ENCODE results near the gene WEE1. TPM values are rescaled to one million over a fixed set of nuclear protein-coding genes. Genes with fewer than 3 reads are reported as not detected.

The WEE1 gene
- total and polyA plus RNA-seq, 10 of the 15 experiments (the other 5 are each of a cell fraction or from before 2014, with no cell fraction given) = 13.8 to 69.5 (median 45.4) TPM

- peak overlapping the region; percentile 91 for H3K27ac ChIP-seq (ENCODE audit: control insufficient read depth, insufficient read depth)
- ChIA-PET RAD21 (ENCODE audit: unreplicated experiment) (interaction anchor here (0.6 to 4.0 kb wide), 22 partner anchors 10 to 431 kb away, joined by 3 to 46 read pairs (median 4); partner anchors contain the start of genes WEE1 and ZNF143), SMC1A (ENCODE audit: uncharacterized antibody, unreplicated experiment) (interaction anchor here (0.5 to 5.3 kb wide), 21 partner anchors 10 to 685 kb away, joined by 3 to 84 read pairs (median 5); partner anchors contain the start of genes WEE1 and ZNF143), POLR2A (interaction anchor here (0.5 to 2.4 kb wide), 10 partner anchors 12 to 697 kb away, joined by 3 to 13 read pairs (median 6); partner anchors contain the start of genes WEE1 and ZNF143), CTCF (interaction anchor here (0.7 to 7.0 kb wide), 47 partner anchors 9 to 698 kb away, joined by 3 to 126 read pairs (median 4); partner anchors contain the start of genes WEE1 and ZNF143)
- peak; percentile 70 for ATAC-seq
- H3K4me3 ChIP-seq = peak overlapping the region; percentile 68
- 1% methylated on average over 35 of the region's 35 CpGs for WGBS (ENCODE audit: insufficient coverage, insufficient replicate concordance, low lambda C conversion rate, missing lambda C conversion rate)
- no peaks in the 10 kb centered on the region; the same call in 2 of the 3 replicates for H3K9me3 ChIP-seq (replicated peaks; ENCODE audit: control insufficient read depth, insufficient read depth, low read length)
- DNase-seq (ENCODE audit: low read depth, low spot score) = no peak
- H3K79me2 ChIP-seq (ENCODE audit: control insufficient read depth, insufficient read depth, low read length) = no peaks in the 10 kb centered on the region
- BruUV-seq (replicated peaks) = no TSS peak
- H4K20me1 ChIP-seq (ENCODE audit: control insufficient read depth, insufficient read depth) = no peaks in the 10 kb centered on the region
- intact Hi-C loops (cut with micrococcal nuclease; ENCODE audit: unreplicated experiment) = loop anchor here (1.0 to 10.0 kb wide), 5 partner anchors 36 to 692 kb away; partner anchors contain the start of genes ADM and ZNF143
- H2AFZ ChIP-seq (ENCODE audit: control insufficient read depth, low read depth, low read length) = peak overlapping the region; percentile 73
- in situ Hi-C loops (cut with MboI) = loop anchor here (5.0 to 10.0 kb wide), 2 partner anchors 139 to 692 kb away; partner anchors contain the start of gene ADM
- no peak for FAIRE-seq
- H3K27me3 ChIP-seq (replicated peaks in 1 of 2; ENCODE audit: control insufficient read depth in 2 of 2, insufficient read depth in 2 of 2, low read length in 1 of 2) = no peaks in the 10 kb centered on the region
- peaks cover 43% of the 10 kb centered on the region for H3K4me1 ChIP-seq (ENCODE audit: control insufficient read depth, insufficient read depth, low read length)
- peak overlapping the region; percentile 79 for H3K9ac ChIP-seq (ENCODE audit: control insufficient read depth, insufficient read depth, low read length)
- H3K36me3 ChIP-seq (ENCODE audit: control insufficient read depth in 2 of 2, insufficient read depth in 2 of 2, low read length in 1 of 2) = no peaks in the 10 kb centered on the region
- H3K4me2 ChIP-seq (ENCODE audit: control insufficient read depth, insufficient read depth) = peak overlapping the region; percentile 75
- peak; percentile 82 for TF ChIP-seq ATF7 (IDR thresholded peaks at IDR 0.05; ENCODE audit: low read depth)
- TF ChIP-seq TBL1XR1 (IDR thresholded peaks at IDR 0.05; ENCODE audit: low read depth, low read length) = peak; percentile 37; the same call in 1 of the 2 replicates
- TF ChIP-seq MTA2 (IDR thresholded peaks at IDR 0.05; ENCODE audit: low read depth) = peak; percentile 21; the same call in 1 of the 2 replicates
- no peak for TF ChIP-seq PAX5 (IDR thresholded peaks at IDR 0.05; ENCODE audit: borderline replicate concordance, low read depth, low read length)
- TF ChIP-seq SREBF1 (IDR thresholded peaks at IDR 0.05; ENCODE audit: low read length) = no peak
- TF ChIP-seq IKZF2 (IDR thresholded peaks at IDR 0.05) = peak; percentile 72 to 75
- TF ChIP-seq RB1 (IDR thresholded peaks at IDR 0.05; ENCODE audit: borderline replicate concordance) = peak; percentile 71; the same call in 1 of the 2 replicates
- no peak for TF ChIP-seq SREBF2 (IDR thresholded peaks at IDR 0.05; ENCODE audit: low read length)
- TF ChIP-seq RELA (IDR thresholded peaks at IDR 0.05; ENCODE audit: borderline replicate concordance, partially characterized antibody) = peak; percentile 56
- TF ChIP-seq DPF2 (IDR thresholded peaks at IDR 0.05) = no peak; the same call in 1 of the 2 replicates
- no peak; the same call in 1 of the 2 replicates for TF ChIP-seq CBFB (IDR thresholded peaks at IDR 0.05; ENCODE audit: low read depth)
- peak; percentile 58; the same call in 1 of the 2 replicates for TF ChIP-seq NBN (IDR thresholded peaks at IDR 0.05)
- peak; percentile 60 for TF ChIP-seq RELB (IDR thresholded peaks at IDR 0.05; ENCODE audit: low read depth)
- peak; percentile 57; the same call in 1 of the 2 replicates for TF ChIP-seq MTA3 (IDR thresholded peaks at IDR 0.05; ENCODE audit: borderline replicate concordance, low read length)
- no peak for TF ChIP-seq CEBPB (IDR thresholded peaks at IDR 0.05; ENCODE audit: borderline replicate concordance in 1 of 2, low read depth in 2 of 2, low read length in 2 of 2)
- peak; percentile 73 for TF ChIP-seq IKZF1 (conservative IDR thresholded peaks at IDR 0.05)
- no peak for TF ChIP-seq MYC (IDR thresholded peaks at IDR 0.05; ENCODE audit: insufficient read depth, insufficient read length, insufficient replicate concordance, low read length, severe bottlenecking)
- peak; percentile 68; the same call in 1 of the 2 replicates for TF ChIP-seq PML (IDR thresholded peaks at IDR 0.05; ENCODE audit: low read length)
- TF ChIP-seq CHD1 (IDR thresholded peaks at IDR 0.05; ENCODE audit: low read depth, low read length) = 0 out of 2 replicates have a peak, but pooled peaks have one; percentile 14
- TF ChIP-seq HDAC6 (IDR thresholded peaks at IDR 0.05; ENCODE audit: unreplicated experiment) = no peak
- TF ChIP-seq ZNF207 (IDR thresholded peaks at IDR 0.05; ENCODE audit: borderline replicate concordance) = no peak
Observed at GRCh38 chr11:9613118-9613829, 39.8 kb downstream of the WEE1 start.

Data from GM12878 (cell line).